Measurements from ENCODE around the gene PIGS. TPM values are rescaled to one million over a fixed set of nuclear protein-coding genes. Genes with fewer than 3 reads are reported as not detected.

PIGS gene
- polyA plus RNA-seq, 1 experiment = 51.8 TPM

GRCh38 chr17:28528327-28529012 is 42.9 kb downstream of the PIGS start:
- CTCF ChIA-PET = interaction anchor here (1.0 kb wide), 1 partner anchor 13 kb away, joined by 7 read pairs; no protein-coding TSS in a partner anchor
- H3K4me3 ChIP-seq (ENCODE audit: low read depth, low read length) = no peak overlapping the region

GRCh38 chr17:28527859-28528258 is 43.5 kb downstream of the PIGS start:
- no peak overlapping the region for H3K4me3 ChIP-seq (ENCODE audit: low read depth, low read length)
- CTCF ChIA-PET = interaction anchor here (1.4 kb wide), 1 partner anchor 12 kb away, joined by 4 read pairs; no protein-coding TSS in a partner anchor
- no peak overlapping the region for H3K27ac ChIP-seq (ENCODE audit: low read depth, low read length)
- no peaks in the 10 kb centered on the region; the same call in 1 of the 2 replicates for H3K9me3 ChIP-seq (ENCODE audit: control insufficient read depth, insufficient read depth, low read length)
- POLR2A ChIA-PET = no interaction called here
- DNase-seq (ENCODE audit: low read depth, low spot score) = no peak
- H3K27me3 ChIP-seq (ENCODE audit: control insufficient read depth, insufficient read depth, low read length) = peaks cover 16% of the 10 kb centered on the region
- TF ChIP-seq CTCF (IDR thresholded peaks at IDR 0.05; ENCODE audit: low read depth, low read length) = no peak

More at GRCh38 chr17:28528327-28529012, 42.9 kb downstream of the PIGS start:
- TF ChIP-seq CTCF (IDR thresholded peaks at IDR 0.05; ENCODE audit: low read depth, low read length) = no peak
- DNase-seq (ENCODE audit: low read depth, low spot score) = no peak
- Histone ChIP-seq H3K27me3 (ENCODE audit: control insufficient read depth, insufficient read depth, low read length) (peaks cover 16% of the 10 kb centered on the region), H3K9me3 (ENCODE audit: control insufficient read depth, insufficient read depth, low read length) (no peaks in the 10 kb centered on the region; the same call in 1 of the 2 replicates), H3K27ac (ENCODE audit: low read depth, low read length) (no peak overlapping the region)
- POLR2A ChIA-PET = no interaction called here

GRCh38 chr17:28527181-28527681 is 44.1 kb downstream of the PIGS start:
- no peak overlapping the region for H3K4me3 ChIP-seq (ENCODE audit: low read depth, low read length)
- peaks cover 16% of the 10 kb centered on the region for H3K27me3 ChIP-seq (ENCODE audit: control insufficient read depth, insufficient read depth, low read length)
- TF ChIP-seq CTCF (IDR thresholded peaks at IDR 0.05; ENCODE audit: low read depth, low read length) = no peak
- H3K9me3 ChIP-seq (ENCODE audit: control insufficient read depth, insufficient read depth, low read length) = no peaks in the 10 kb centered on the region; the same call in 1 of the 2 replicates
- DNase-seq (ENCODE audit: low read depth, low spot score) = no peak
- no peak overlapping the region for H3K27ac ChIP-seq (ENCODE audit: low read depth, low read length)
- CTCF ChIA-PET = interaction anchor here (0.6 to 1.4 kb wide), 2 partner anchors 13 to 14 kb away, joined by 3 to 4 read pairs; no protein-coding TSS in a partner anchor
- POLR2A ChIA-PET = no interaction called here

GRCh38 chr17:28526381-28526780 is 44.9 kb downstream of the PIGS start:
- no peaks in the 10 kb centered on the region; the same call in 1 of the 2 replicates for H3K9me3 ChIP-seq (ENCODE audit: control insufficient read depth, insufficient read depth, low read length)
- CTCF ChIA-PET = interaction anchor here (1.4 kb wide), 2 partner anchors 14 kb away, joined by 4 read pairs; no protein-coding TSS in a partner anchor

More at GRCh38 chr17:28526381-28526780, 44.9 kb downstream of the PIGS start:
- Histone ChIP-seq H3K27ac (ENCODE audit: low read depth, low read length) (no peak overlapping the region), H3K27me3 (ENCODE audit: control insufficient read depth, insufficient read depth, low read length) (peaks cover 18% of the 10 kb centered on the region), H3K4me3 (ENCODE audit: low read depth, low read length) (no peak overlapping the region)
- no peak for DNase-seq (ENCODE audit: low read depth, low spot score)
- POLR2A ChIA-PET = no interaction called here
- no peak for TF ChIP-seq CTCF (IDR thresholded peaks at IDR 0.05; ENCODE audit: low read depth, low read length)

Measured in AG04450 (cell line).